GM18907 (cell line): ENCODE data around the gene AKAP6.

Experiments
- ATAC-seq: cut with Tn5 transposase; IDR thresholded peaks from one replicate; pipeline ENCODE4 v1.9.1; 2021; ENCODE audit warnings: mild to moderate bottlenecking, moderate library complexity; ENCODE audit not compliant: unreplicated experiment

The AKAP6 gene

GRCh38 chr14:32472512-32473463 lies 143.7 kb downstream of the AKAP6 start:
- ATAC-seq: no peak

- no peak for ATAC-seq
Observed at GRCh38 chr14:32473464-32473855, 144.4 kb downstream of the AKAP6 start.

GRCh38 chr14:32474478-32475195 lies 145.5 kb downstream of the AKAP6 start:
- no peak for ATAC-seq

- ATAC-seq: no peak
Observed at GRCh38 chr14:32476532-32476931, 147.4 kb downstream of the AKAP6 start.

GRCh38 chr14:32477396-32477795 lies 148.3 kb downstream of the AKAP6 start:
- ATAC-seq: no peak

- no peak for ATAC-seq
Observed at GRCh38 chr14:32478050-32478449, 149.0 kb downstream of the AKAP6 start.

GRCh38 chr14:32480337-32480736 lies 151.2 kb downstream of the AKAP6 start:
- ATAC-seq: no peak

GRCh38 chr14:32481707-32482106 lies 152.6 kb downstream of the AKAP6 start:
- no peak for ATAC-seq

- no peak for ATAC-seq
Observed at GRCh38 chr14:32491416-32492016, 162.4 kb downstream of the AKAP6 start.

- no peak for ATAC-seq
Observed at GRCh38 chr14:32492457-32492856, 163.4 kb downstream of the AKAP6 start.

GRCh38 chr14:32494609-32495434 lies 165.7 kb downstream of the AKAP6 start:
- ATAC-seq: no peak

- ATAC-seq: no peak
Observed at GRCh38 chr14:32495435-32495734, 166.3 kb downstream of the AKAP6 start.

GRCh38 chr14:32497248-32497647 lies 168.2 kb downstream of the AKAP6 start:
- ATAC-seq: no peak

- no peak for ATAC-seq
Observed at GRCh38 chr14:32507029-32507984, 178.2 kb downstream of the AKAP6 start.

- no peak for ATAC-seq
Observed at GRCh38 chr14:32508281-32508680, 179.2 kb downstream of the AKAP6 start.

GRCh38 chr14:32509632-32510187 lies 180.6 kb downstream of the AKAP6 start:
- ATAC-seq: no peak

- ATAC-seq: no peak
Observed at GRCh38 chr14:32510815-32511214, 181.7 kb downstream of the AKAP6 start.

GRCh38 chr14:32512348-32512747 lies 183.2 kb downstream of the AKAP6 start:
- no peak for ATAC-seq

GRCh38 chr14:32512813-32513212 lies 183.7 kb downstream of the AKAP6 start:
- ATAC-seq: no peak
